ENCODE results near the gene ROMO1. TPM values are rescaled to one million over a fixed set of nuclear protein-coding genes. Genes with fewer than 3 reads are reported as not detected.

The ROMO1 gene
- total and polyA plus RNA-seq, 2 of the 8 experiments (the other 6 are each of a cell fraction or from before 2014, with no cell fraction given): 164 to 702 TPM

- no peak for TF ChIP-seq RNF2 (IDR thresholded peaks at IDR 0.05; ENCODE audit: borderline replicate concordance, low read depth, low read length, missing control alignments, poor library complexity, severe bottlenecking)
- no peak for TF ChIP-seq SIX5 (IDR thresholded peaks at IDR 0.05; ENCODE audit: low read depth, low read length)
- no peak for TF ChIP-seq GABPA (IDR thresholded peaks at IDR 0.05; ENCODE audit: borderline replicate concordance, insufficient read depth, low read length)
Observed at GRCh38 chr20:35665949-35666288, 33.3 kb upstream of the ROMO1 start (continued).
